AG04450 (cell line): ENCODE measurements around the gene CERS6. TPM values are rescaled to one million over a fixed set of nuclear protein-coding genes. Genes with fewer than 3 reads are reported as not detected.

Source experiments
- CTCF ChIA-PET: fragments of 300-600, 350-600 bp; formaldehyde crosslinking; extraction: SDS; loops from one replicate; lab custom pipeline; 2022; ENCODE audit warnings: antibody characterized with exemption, inconsistent platforms; lab: Charles Lee
- POLR2A ChIA-PET: fragments of 350-600 bp; formaldehyde crosslinking; extraction: SDS; loops from one replicate; lab custom pipeline; 2021; ENCODE audit warnings: antibody characterized with exemption, inconsistent platforms; lab: Yijun Ruan, JAX
- DNase-seq: peaks from one replicate; pipeline ENCODE4 v3.0.0-alpha.2; 2011; ENCODE audit warnings: low read depth, low spot score
- H3K27ac ChIP-seq: one replicate; pipeline ENCODE4 v1.5.1; 2012; ENCODE audit warnings: low read depth, low read length, control low read depth
- H3K27me3 ChIP-seq: one replicate; pipeline ENCODE4 v1.6.0; 2012; ENCODE audit warnings: low read length; ENCODE audit not compliant: control insufficient read depth, insufficient read depth
- H3K4me3 ChIP-seq: 2 replicates; pipeline ENCODE4 v1.5.1; 2011; ENCODE audit warnings: mild to moderate bottlenecking, low read depth, low read length, control low read depth
- H3K9me3 ChIP-seq: 2 replicates; pipeline ENCODE4 v1.5.1; 2012; ENCODE audit warnings: low read length; ENCODE audit not compliant: control insufficient read depth, insufficient read depth
- CTCF ChIP-seq: IDR thresholded peaks from 2 replicates; pipeline ENCODE4 v1.5.1; 2011; ENCODE audit warnings: low read depth, low read length, control low read depth, inconsistent platforms
- polyA plus RNA-seq: library from polyadenylated mRNA; depleted of rRNA; stranded (reverse); fragments of >200 nt; gene quantifications from 2 replicates; pipeline ENCODE4 v1.2.3, GENCODE V29; 2011

The CERS6 gene
- polyA plus RNA-seq, 1 experiment: 6.2 TPM

GRCh38 chr2:168773719-168774521 is 317.8 kb downstream of the CERS6 start:
- peak; percentile 24 for DNase-seq
- peak; percentile 91 for TF ChIP-seq CTCF
- no peak overlapping the region for H3K4me3 ChIP-seq
- H3K9me3 ChIP-seq: no peaks in the 10 kb centered on the region
- no peaks in the 10 kb centered on the region for H3K27me3 ChIP-seq
- no peak overlapping the region for H3K27ac ChIP-seq
- CTCF ChIA-PET: interaction anchor here (0.7 to 4.1 kb wide), 28 partner anchors 8 to 429 kb away, joined by 3 to 75 read pairs (median 4); no protein-coding TSS in a partner anchor
- POLR2A ChIA-PET: no interaction called here

GRCh38 chr2:168775837-168776236 is 319.8 kb downstream of the CERS6 start:
- no peak for DNase-seq
- Histone ChIP-seq H3K27ac (no peak overlapping the region), H3K9me3 (no peaks in the 10 kb centered on the region), H3K27me3 (no peaks in the 10 kb centered on the region), H3K4me3 (no peak overlapping the region)
- TF ChIP-seq CTCF: no peak
- POLR2A ChIA-PET: no interaction called here
- CTCF ChIA-PET: no interaction called here

- Histone ChIP-seq H3K4me3 (no peak overlapping the region), H3K27ac (no peak overlapping the region), H3K27me3 (peaks cover 3% of the 10 kb centered on the region), H3K9me3 (no peaks in the 10 kb centered on the region)
- no peak for DNase-seq
- ChIA-PET CTCF (no interaction called here), POLR2A (no interaction called here)
- no peak for TF ChIP-seq CTCF
Measured at GRCh38 chr2:168780669-168781071, 324.6 kb downstream of the CERS6 start.

DNA sequence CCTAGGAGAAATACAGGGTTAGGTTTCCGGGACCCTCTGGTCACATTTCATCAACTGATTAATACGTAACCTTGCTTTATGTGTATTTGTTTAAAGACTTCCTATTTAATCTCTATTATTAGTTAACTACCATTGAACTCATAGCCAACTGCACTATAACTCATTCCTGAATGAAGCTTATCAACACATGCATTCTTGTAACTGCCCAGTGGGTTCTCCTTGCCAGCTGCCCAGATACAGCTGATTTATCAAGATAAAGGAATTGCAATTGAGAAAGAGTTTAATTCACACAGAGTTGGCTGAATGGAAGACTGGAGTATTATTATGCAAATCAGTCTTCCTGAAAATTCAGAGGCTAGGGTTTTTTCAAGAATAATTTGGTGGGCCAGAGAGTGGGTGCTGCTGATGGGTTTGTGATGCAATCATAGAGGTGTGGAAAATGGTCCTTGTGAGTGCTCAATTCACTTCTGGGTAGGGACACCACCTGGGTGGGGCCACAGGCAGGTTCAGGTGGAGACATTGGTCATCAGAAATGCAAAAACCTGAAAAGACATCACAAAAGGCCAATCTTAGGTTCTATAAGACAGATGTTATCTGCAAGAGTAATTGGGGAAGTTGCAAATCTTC is 325.2 kb downstream of the CERS6 start:
- TF ChIP-seq CTCF: no peak

GRCh38 chr2:168782271-168782670 is 326.2 kb downstream of the CERS6 start:
- CTCF ChIA-PET: interaction anchor here (1.0 to 1.3 kb wide), 2 partner anchors 8 to 436 kb away, joined by 3 to 4 read pairs; no protein-coding TSS in a partner anchor
- TF ChIP-seq CTCF: no peak
- POLR2A ChIA-PET: no interaction called here

More for the DNA sequence above, 325.2 kb downstream of the CERS6 start:
- Histone ChIP-seq H3K4me3 (no peak overlapping the region), H3K27ac (no peak overlapping the region), H3K9me3 (no peaks in the 10 kb centered on the region), H3K27me3 (peaks cover 3% of the 10 kb centered on the region)
- POLR2A ChIA-PET: no interaction called here
- CTCF ChIA-PET: interaction anchor here (1.0 kb wide), 1 partner anchor 435 kb away, joined by 4 read pairs; no protein-coding TSS in a partner anchor
- DNase-seq: no peak

More at GRCh38 chr2:168782271-168782670, 326.2 kb downstream of the CERS6 start:
- H3K9me3 ChIP-seq: no peaks in the 10 kb centered on the region
- DNase-seq: no peak
- H3K27me3 ChIP-seq: peaks cover 5% of the 10 kb centered on the region
- H3K27ac ChIP-seq: no peak overlapping the region
- no peak overlapping the region for H3K4me3 ChIP-seq
